Spleen (tissue), 10 donors: ENCODE data around the gene FAM9C. TPM values are rescaled to one million over a fixed set of nuclear protein-coding genes. Genes with fewer than 3 reads are reported as not detected.

ENCODE experiments used
- polyA plus RNA-seq, 3 donors: library from polyadenylated mRNA; stranded (reverse); fragments of 200-250 nt; gene quantifications; one replicate each; pipeline ENCODE4 v1.2.1, GENCODE V29; 2013
- total RNA-seq, 7 donors: library from RNA; depleted of rRNA in 3 of 7; stranded (reverse); fragments of >200 nt in 3 of 7; fragmentation: NEBNext Ultra II Directional in 4 of 7; extraction: Animal tissue kit (Norgen Biotek cat#: 25700) in 4 of 7; gene quantifications; one replicate each; pipeline versions ENCODE4 v1.1.0 to v1.2.1, GENCODE V29; 2016 to 2021
- donor health status: healthy with polysubstance abuse.
- donor health status: DM: no; HTN: no; CAD: no; lungs with moderate emphysema.
- donor health status: DM: no; HTN: no; CAD: no.
- donor health status: Bipolar disorder and iron deficiency.
- donor health status: healthy.
- donor health status: DM: no; HTN: no; CAD: no.
- donor health status: DM: yes; HTN: yes; CAD: no.

The FAM9C gene
- total and polyA plus RNA-seq, 10 donors = 0.09 to 56.0 (median 10.5) TPM; not detected in 3

Other genes starting within 250 kb of the FAM9C start
- gene TLR7, start 177.5 kb downstream of the FAM9C start, total RNA-seq = 1 to 10 TPM; 4.6 to 9.2 (median 5.2) TPM
- gene TLR7, start 177.5 kb downstream of the FAM9C start, polyA plus RNA-seq = 1 to 10 TPM; 2.5 to 2.9 (median 2.7) TPM
- gene TLR8, start 138.0 kb downstream of the FAM9C start, total RNA-seq = 10 to 100 TPM; 19.9 to 76.5 (median 35.7) TPM
- gene TLR8, start 138.0 kb downstream of the FAM9C start, polyA plus RNA-seq = 1 to 10 TPM; 1.1 to 3.5 (median 1.5) TPM
- over 10,000 TPM in 3 of 7 donors, 1,000 to 10,000 TPM in 4; 6,343 to 12,135 (median 6,919) TPM for gene TMSB4X, start 69.5 kb downstream of the FAM9C start, total RNA-seq
- gene TMSB4X, start 69.5 kb downstream of the FAM9C start, polyA plus RNA-seq = over 10,000 TPM; 14,844 to 19,174 (median 17,521) TPM